ENCODE data around the gene LVRN.

DNA sequence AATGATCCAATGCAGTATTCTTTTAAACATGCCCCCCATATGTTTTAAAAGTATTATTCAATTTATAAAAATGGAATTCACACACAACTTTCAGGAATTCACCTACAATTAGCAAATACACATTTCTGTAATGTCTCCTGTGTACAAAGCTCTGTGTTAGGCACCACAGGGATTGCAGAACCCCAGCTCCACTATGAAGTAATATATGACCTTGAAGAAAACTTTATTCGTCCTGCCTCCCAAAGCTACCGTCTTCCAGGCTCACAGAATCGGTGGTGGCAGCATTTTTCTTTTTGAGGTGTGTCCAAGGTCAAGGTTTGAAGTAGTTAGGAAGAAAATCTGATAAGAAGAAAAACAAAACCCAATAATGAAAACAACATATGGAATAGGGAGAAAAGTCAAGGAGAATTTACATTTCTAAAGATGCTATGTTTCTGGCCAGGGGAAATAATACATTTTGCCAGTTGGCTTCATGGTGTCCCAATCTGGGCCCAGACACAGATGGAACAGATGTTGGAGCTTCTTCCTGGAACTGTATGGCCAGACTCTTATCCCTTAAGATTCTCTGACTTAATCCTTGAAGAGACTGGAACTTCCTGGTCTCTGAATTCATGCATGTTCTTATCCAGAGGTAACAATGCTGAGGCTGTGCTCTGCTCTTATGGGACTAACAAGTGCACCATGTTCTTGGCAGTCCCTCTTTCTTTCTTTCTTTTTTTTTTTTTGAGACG, 22.0 kb upstream of the LVRN start:
- TF ChIP-seq, protein P1, sequence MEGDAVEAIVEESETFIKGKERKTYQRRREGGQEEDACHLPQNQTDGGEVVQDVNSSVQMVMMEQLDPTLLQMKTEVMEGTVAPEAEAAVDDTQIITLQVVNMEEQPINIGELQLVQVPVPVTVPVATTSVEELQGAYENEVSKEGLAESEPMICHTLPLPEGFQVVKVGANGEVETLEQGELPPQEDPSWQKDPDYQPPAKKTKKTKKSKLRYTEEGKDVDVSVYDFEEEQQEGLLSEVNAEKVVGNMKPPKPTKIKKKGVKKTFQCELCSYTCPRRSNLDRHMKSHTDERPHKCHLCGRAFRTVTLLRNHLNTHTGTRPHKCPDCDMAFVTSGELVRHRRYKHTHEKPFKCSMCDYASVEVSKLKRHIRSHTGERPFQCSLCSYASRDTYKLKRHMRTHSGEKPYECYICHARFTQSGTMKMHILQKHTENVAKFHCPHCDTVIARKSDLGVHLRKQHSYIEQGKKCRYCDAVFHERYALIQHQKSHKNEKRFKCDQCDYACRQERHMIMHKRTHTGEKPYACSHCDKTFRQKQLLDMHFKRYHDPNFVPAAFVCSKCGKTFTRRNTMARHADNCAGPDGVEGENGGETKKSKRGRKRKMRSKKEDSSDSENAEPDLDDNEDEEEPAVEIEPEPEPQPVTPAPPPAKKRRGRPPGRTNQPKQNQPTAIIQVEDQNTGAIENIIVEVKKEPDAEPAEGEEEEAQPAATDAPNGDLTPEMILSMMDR (IDR thresholded peaks at IDR 0.05), result no peak
- TF ChIP-seq POLR2A (IDR thresholded peaks at IDR 0.05), result no peak
